Measurements from ENCODE around the gene BTN1A1. TPM values are rescaled to one million over a fixed set of nuclear protein-coding genes. Genes with fewer than 3 reads are reported as not detected.

BTN1A1 gene
- total and polyA plus RNA-seq, 9 of the 15 experiments (the other 6 are each of a cell fraction or from before 2014, with no cell fraction given) = 0.01 to 0.15 (median 0.06) TPM; not detected in 4

DNA sequence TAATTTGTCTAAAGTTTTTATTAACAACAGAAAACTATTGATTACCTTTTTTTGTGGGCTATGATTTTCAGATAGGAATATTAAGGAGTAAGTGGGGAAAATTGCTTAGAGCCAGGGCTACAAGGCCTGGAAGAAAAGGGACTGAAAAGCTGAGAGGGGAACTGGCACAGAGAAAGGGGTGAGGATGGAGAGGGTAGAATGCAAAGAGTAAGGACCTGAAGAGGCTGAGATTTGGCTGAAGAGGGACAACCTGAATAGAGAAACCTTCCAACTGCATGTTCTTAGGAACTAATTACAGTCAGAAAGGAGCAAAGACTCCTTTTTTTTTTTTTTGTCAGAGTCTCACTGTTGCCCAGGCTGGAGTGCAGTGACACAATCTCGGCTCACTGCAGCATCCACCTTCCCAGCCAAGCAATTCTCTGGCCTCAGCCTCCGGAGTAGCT, 25.6 kb upstream of the BTN1A1 start (continued):
- no peak for TF ChIP-seq KLF1 (tag; IDR thresholded peaks at IDR 0.05)
- no peak; the same call in 1 of the 2 replicates for TF ChIP-seq ZNF584 (CRISPR knock-in tag; IDR thresholded peaks at IDR 0.05; ENCODE audit: low read depth)
- no peak for TF ChIP-seq NR3C1 (CRISPR knock-in tag; IDR thresholded peaks at IDR 0.05)
- peak; percentile 52 for TF ChIP-seq CHD1 (IDR thresholded peaks at IDR 0.05; ENCODE audit: low read length)
- TF ChIP-seq, protein P1, sequence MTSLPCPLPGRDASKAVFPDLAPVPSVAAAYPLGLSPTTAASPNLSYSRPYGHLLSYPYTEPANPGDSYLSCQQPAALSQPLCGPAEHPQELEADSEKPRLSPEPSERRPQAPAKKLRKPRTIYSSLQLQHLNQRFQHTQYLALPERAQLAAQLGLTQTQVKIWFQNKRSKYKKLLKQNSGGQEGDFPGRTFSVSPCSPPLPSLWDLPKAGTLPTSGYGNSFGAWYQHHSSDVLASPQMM (CRISPR knock-in tag; IDR thresholded peaks at IDR 0.05) = no peak
- TF ChIP-seq CTBP1 (IDR thresholded peaks at IDR 0.05; ENCODE audit: borderline replicate concordance) = no peak
- TF ChIP-seq ZKSCAN8 (CRISPR knock-in tag; IDR thresholded peaks at IDR 0.05) = peak; percentile 14; the same call in 1 of the 2 replicates
- no peak for TF ChIP-seq FOXP1 (CRISPR knock-in tag; IDR thresholded peaks at IDR 0.05)
- no peak for TF ChIP-seq DMBX1 (CRISPR knock-in tag; IDR thresholded peaks at IDR 0.05; ENCODE audit: borderline replicate concordance)
- 0 out of 2 replicates have a peak, but pooled peaks have one; percentile 18 for TF ChIP-seq KLF10 (CRISPR knock-in tag; IDR thresholded peaks at IDR 0.05)
- no peak for TF ChIP-seq ETV5 (CRISPR knock-in tag; IDR thresholded peaks at IDR 0.05; ENCODE audit: low read depth)
- TF ChIP-seq IRF2 (CRISPR knock-in tag; IDR thresholded peaks at IDR 0.05) = no peak
- TF ChIP-seq ZNF318 (IDR thresholded peaks at IDR 0.05; ENCODE audit: borderline replicate concordance in 1 of 2, low read depth in 1 of 2) = 0 out of 4 replicates have a peak, but pooled peaks of 1 of the 2 experiments have one; percentile 20
- TF ChIP-seq ZNF699 (CRISPR knock-in tag; IDR thresholded peaks at IDR 0.05; ENCODE audit: insufficient replicate concordance) = no peak
- no peak for TF ChIP-seq MECOM (CRISPR knock-in tag; IDR thresholded peaks at IDR 0.05)
- TF ChIP-seq RB1 (IDR thresholded peaks at IDR 0.05; ENCODE audit: low read depth) = no peak
- TF ChIP-seq CXXC5 (CRISPR knock-in tag; IDR thresholded peaks at IDR 0.05) = no peak
- TF ChIP-seq HDAC8 (tag; IDR thresholded peaks at IDR 0.05) = no peak
- TF ChIP-seq USF2 (CRISPR knock-in tag; IDR thresholded peaks at IDR 0.05) = no peak
